COLO829 (cell line): ENCODE results near the gene LOXHD1.

Source experiments
- DNase-seq: peaks from one replicate; pipeline ENCODE4 v3.0.0; 2012; ENCODE audit warnings: low spot score

LOXHD1 gene

GRCh38 chr18:46676182-46676835, 19.3 kb upstream of the LOXHD1 start:
- DNase-seq: no peak

- no peak for DNase-seq
Observed at GRCh38 chr18:46675112-46675511, 18.1 kb upstream of the LOXHD1 start.

GRCh38 chr18:46672062-46672970, 15.3 kb upstream of the LOXHD1 start:
- DNase-seq: no peak

- DNase-seq: no peak
Observed at GRCh38 chr18:46668694-46669093, 11.7 kb upstream of the LOXHD1 start.

GRCh38 chr18:46668135-46668534, 11.1 kb upstream of the LOXHD1 start:
- DNase-seq: no peak

- DNase-seq: no peak
Observed at GRCh38 chr18:46663539-46663938, 6.5 kb upstream of the LOXHD1 start.

GRCh38 chr18:46660957-46661749, 4.1 kb upstream of the LOXHD1 start:
- peak; percentile 21 for DNase-seq

- DNase-seq: no peak
Observed at GRCh38 chr18:46659484-46659883, 2.5 kb upstream of the LOXHD1 start.

GRCh38 chr18:46656326-46657114, 500 bp downstream of the LOXHD1 start:
- no peak for DNase-seq

- DNase-seq: no peak
Observed at GRCh38 chr18:46652372-46652771, 4.6 kb downstream of the LOXHD1 start.

- no peak for DNase-seq
Observed at GRCh38 chr18:46650681-46651080, 6.3 kb downstream of the LOXHD1 start.

GRCh38 chr18:46649071-46649862, 7.8 kb downstream of the LOXHD1 start:
- no peak for DNase-seq

- no peak for DNase-seq
Observed at GRCh38 chr18:46646468-46646867, 10.6 kb downstream of the LOXHD1 start.

GRCh38 chr18:46642561-46642960, 14.5 kb downstream of the LOXHD1 start:
- DNase-seq: no peak

- DNase-seq: no peak
Observed at GRCh38 chr18:46641917-46642316, 15.1 kb downstream of the LOXHD1 start.

GRCh38 chr18:46639386-46639785, 17.6 kb downstream of the LOXHD1 start:
- no peak for DNase-seq

- no peak for DNase-seq
Observed at GRCh38 chr18:46636040-46636630, 20.9 kb downstream of the LOXHD1 start.

GRCh38 chr18:46632401-46633071, 24.5 kb downstream of the LOXHD1 start:
- peak; percentile 88 for DNase-seq

- DNase-seq: no peak
Observed at GRCh38 chr18:46630991-46631390, 26.0 kb downstream of the LOXHD1 start.

GRCh38 chr18:46630160-46630559, 26.9 kb downstream of the LOXHD1 start:
- DNase-seq: no peak
